CD14-positive monocyte (primary cell): ENCODE results near the gene MPPED1. TPM values are rescaled to one million over a fixed set of nuclear protein-coding genes. Genes with fewer than 3 reads are reported as not detected.

ENCODE experiments used
- DNase-seq, 3 donors: peaks; one replicate each; pipeline ENCODE4 v3.0.0-alpha.2; 2011 to 2022
- H2AFZ ChIP-seq: 2 replicates; pipeline ENCODE4 v1.6.0; 2012; ENCODE audit warnings: mild to moderate bottlenecking, low read depth, low read length, inconsistent platforms; ENCODE audit not compliant: insufficient read depth, poor library complexity, severe bottlenecking
- H3K27ac ChIP-seq, 2 donors: 1 replicate in 1 of 2; 2 replicates in 1 of 2; pipeline ENCODE4 v1.5.1; 2012 to 2013; ENCODE audit warnings: low read length in 2 of 2, control low read depth in 1 of 2, inconsistent platforms in 1 of 2, low read depth in 1 of 2, mild to moderate bottlenecking in 1 of 2
- H3K27me3 ChIP-seq, 2 donors: one replicate each; pipeline versions ENCODE4 v1.6.0 to v1.6.1; 2011 to 2013; ENCODE audit warnings: low read length in 2 of 2; ENCODE audit not compliant: control insufficient read depth in 2 of 2, insufficient read depth in 2 of 2
- H3K36me3 ChIP-seq, 2 donors: replicated peaks in 1 of 2; 1 replicate in 1 of 2; 2 replicates in 1 of 2; pipeline versions ENCODE4 v1.5.1 to v1.6.1; 2012 to 2013; ENCODE audit warnings: low read length in 2 of 2, control low read depth in 1 of 2, inconsistent platforms in 1 of 2, mild to moderate bottlenecking in 1 of 2; ENCODE audit not compliant: insufficient read depth in 2 of 2, control insufficient read depth in 1 of 2
- H3K4me1 ChIP-seq, 2 donors: 1 replicate in 1 of 2; 2 replicates in 1 of 2; pipeline versions ENCODE4 v1.5.1 to v1.6.1; 2012 to 2013; ENCODE audit warnings: low read length in 2 of 2, control low read depth in 1 of 2, inconsistent platforms in 1 of 2, mild to moderate bottlenecking in 1 of 2, moderate library complexity in 1 of 2; ENCODE audit not compliant: insufficient read depth in 2 of 2, control insufficient read depth in 1 of 2
- H3K4me2 ChIP-seq: replicated peaks from 2 replicates; pipeline ENCODE3; 2012; ENCODE audit warnings: low read length, moderate library complexity, mild to moderate bottlenecking; ENCODE audit not compliant: poor library complexity, severe bottlenecking; ENCODE audit errors: extremely low read depth
- H3K4me3 ChIP-seq, 3 experiments: fragments of 200-600 bp in 1 of 3; sonication (generic) in 1 of 3; replicated peaks in 1 of 3; 1 replicate in 2 of 3; 2 replicates in 1 of 3; pipeline ENCODE4 v1.5.1; 2011 to 2013; ENCODE audit warnings: low read length in 3 of 3, mild to moderate bottlenecking in 3 of 3, control low read depth in 2 of 3, low read depth in 2 of 3, inconsistent platforms in 1 of 3, moderate library complexity in 1 of 3
- H3K79me2 ChIP-seq: 2 replicates; pipeline ENCODE4 v1.6.0; 2012; ENCODE audit warnings: mild to moderate bottlenecking, control low read depth, inconsistent platforms, low read length, moderate library complexity; ENCODE audit not compliant: insufficient read depth
- H3K9ac ChIP-seq: 2 replicates; pipeline ENCODE4 v1.6.0; 2017; ENCODE audit warnings: low read length, mild to moderate bottlenecking; ENCODE audit not compliant: insufficient read depth, poor library complexity, severe bottlenecking
- H3K9me3 ChIP-seq, 2 donors: replicated peaks in 1 of 2; 1 replicate in 1 of 2; 2 replicates in 1 of 2; pipeline versions ENCODE4 v1.5.1 to v1.6.1; 2012 to 2013; ENCODE audit warnings: low read length in 2 of 2, control low read depth in 1 of 2; ENCODE audit not compliant: control insufficient read depth in 1 of 2, insufficient read depth in 1 of 2
- H4K20me1 ChIP-seq: 2 replicates; pipeline ENCODE4 v1.6.0; 2012; ENCODE audit warnings: mild to moderate bottlenecking, low read length, control low read depth, moderate library complexity; ENCODE audit not compliant: insufficient read depth
- H3K27ac Mint-ChIP-seq, 7 donors: one replicate each; pipeline ENCODE4 v1.8.0; 2020; ENCODE audit warnings: mild to moderate bottlenecking in 7 of 7, mixed read lengths in 7 of 7, moderate library complexity in 6 of 7, inconsistent platforms in 2 of 7
- H3K27me3 Mint-ChIP-seq, 3 donors: one replicate each; pipeline ENCODE4 v1.8.0; 2021 to 2022; ENCODE audit warnings: low read depth in 3 of 3, mild to moderate bottlenecking in 3 of 3, mixed read lengths in 3 of 3, moderate library complexity in 3 of 3, inconsistent platforms in 1 of 3
- H3K36me3 Mint-ChIP-seq, 2 donors: one replicate each; pipeline ENCODE4 v1.8.0; 2020; ENCODE audit warnings: mixed read lengths in 2 of 2, inconsistent platforms in 1 of 2, mild to moderate bottlenecking in 1 of 2
- H3K4me1 Mint-ChIP-seq: one replicate; pipeline ENCODE4 v1.8.0; 2020; ENCODE audit warnings: mild to moderate bottlenecking, mixed read lengths
- H3K4me3 Mint-ChIP-seq, 2 donors: one replicate each; pipeline ENCODE4 v1.8.0; 2020; ENCODE audit warnings: mild to moderate bottlenecking in 2 of 2, mixed read lengths in 2 of 2, moderate library complexity in 1 of 2
- H3K9me3 Mint-ChIP-seq, 7 donors: one replicate each; pipeline ENCODE4 v1.8.0; 2020 to 2022; ENCODE audit warnings: mixed read lengths in 7 of 7, mild to moderate bottlenecking in 6 of 7, moderate library complexity in 6 of 7, inconsistent platforms in 2 of 7
- CTCF ChIP-seq: fragments of 200-600 bp; IDR thresholded peaks from one replicate; pipeline ENCODE4 v1.8.0; 2022; ENCODE audit warnings: antibody characterized with exemption, mild to moderate bottlenecking
- WGBS: methylation state at CpG from one replicate; pipeline ENCODE4 v1.1.5; 2013; ENCODE audit warnings: missing lambda C conversion rate; ENCODE audit not compliant: insufficient coverage; 5-methylcytosine and 5-hydroxymethylcytosine counted together
- intact Hi-C, 2 donors: fragments of 100-400 bp; cut with micrococcal nuclease; formaldehyde crosslinking; loops; one replicate each; pipeline versions ENCODE4 v1.15.0 to v1.15.1; 2023
- polyA plus RNA-seq, 3 donors: library from polyadenylated mRNA; depleted of rRNA in 1 of 3; unstranded in 2 of 3; stranded (reverse) in 1 of 3; fragments of 300-500 nt in 2 of 3; fragments of >200 nt in 1 of 3; fragmentation: Illumina TruSeq in 2 of 3; gene quantifications; 1 replicate in 2 of 3; 2 replicates in 1 of 3; pipeline ENCODE4 v1.2.3, GENCODE V29; 2012 to 2021

MPPED1 gene
- polyA plus RNA-seq, 3 donors, result not detected

- no peak overlapping the region for H3K4me3 Mint-ChIP-seq
- no peaks in the 10 kb centered on the region for H3K36me3 Mint-ChIP-seq
- H3K27ac ChIP-seq, result no peak overlapping the region
- no peak for DNase-seq
- no peaks in the 10 kb centered on the region for H4K20me1 ChIP-seq
- no peaks in the 10 kb centered on the region for H3K79me2 ChIP-seq
- TF ChIP-seq CTCF, result no peak
- intact Hi-C loops, result no loop called here
- H3K27me3 ChIP-seq, result no peaks in the 10 kb centered on the region
- H3K4me1 ChIP-seq, result no peaks in the 10 kb centered on the region
- no peak overlapping the region for H3K9ac ChIP-seq
- H3K9me3 ChIP-seq, result no peaks in the 10 kb centered on the region
- H3K36me3 ChIP-seq, result no peaks in the 10 kb centered on the region
- no peak overlapping the region for H3K4me3 ChIP-seq
- peaks cover 0 to 7% (median 2%) of the 10 kb centered on the region in 7 donors for H3K9me3 Mint-ChIP-seq
- 94% methylated on average over 3 of the region's 7 CpGs for WGBS
- no peak overlapping the region for H3K27ac Mint-ChIP-seq
- no peak overlapping the region for H3K4me2 ChIP-seq
- H3K27me3 Mint-ChIP-seq, result peaks cover 0 to 7% (median 1%) of the 10 kb centered on the region in 3 donors
- H3K4me1 Mint-ChIP-seq, result no peaks in the 10 kb centered on the region
- H2AFZ ChIP-seq, result no peak overlapping the region
These were observed 78.5 kb downstream of the MPPED1 start for GRCh38 chr22:43490311-43490710.

- no peaks in the 10 kb centered on the region for H3K27me3 ChIP-seq
- DNase-seq, result no peak
- Mint-ChIP-seq H3K9me3 (peaks cover 0 to 7% (median 2%) of the 10 kb centered on the region in 7 donors), H3K4me3 (no peak overlapping the region), H3K27ac (no peak overlapping the region), H3K36me3 (no peaks in the 10 kb centered on the region), H3K4me1 (no peaks in the 10 kb centered on the region), H3K27me3 (peaks cover 0 to 7% (median 1%) of the 10 kb centered on the region in 3 donors)
- H3K4me2 ChIP-seq, result no peak overlapping the region
- no peaks in the 10 kb centered on the region for H3K9me3 ChIP-seq
- H2AFZ ChIP-seq, result no peak overlapping the region
- no peaks in the 10 kb centered on the region for H3K36me3 ChIP-seq
- H3K4me1 ChIP-seq, result no peaks in the 10 kb centered on the region
- WGBS, result 67% methylated on average over 3 of the region's 3 CpGs
- H3K4me3 ChIP-seq, result no peak overlapping the region
- intact Hi-C loops, result no loop called here
- H3K27ac ChIP-seq, result no peak overlapping the region
- no peaks in the 10 kb centered on the region for H3K79me2 ChIP-seq
- H3K9ac ChIP-seq, result no peak overlapping the region
- TF ChIP-seq CTCF, result no peak
- no peaks in the 10 kb centered on the region for H4K20me1 ChIP-seq
These were observed 79.4 kb downstream of the MPPED1 start for GRCh38 chr22:43491177-43491576.
